NCI-H1417 (cell line): ENCODE results near the gene GCLM.
"Not testable (repeated sequence)": the region's sequence is repeated elsewhere in the genome, so short reads cannot be mapped to it uniquely, and the experiment has no call there.

ENCODE experiments used
- DNase-seq, 3 experiments: peaks; one replicate each; lab custom pipeline; 2025; lab: John Stamatoyannopoulos, UW

Gene GCLM

GRCh38 chr1:93888900-93889299 is 20.3 kb downstream of the GCLM start:
- DNase-seq = no peak

- no peak for DNase-seq
Measured at GRCh38 chr1:93882269-93882668, 27.0 kb downstream of the GCLM start.

- no peak for DNase-seq
Measured at GRCh38 chr1:93880731-93881130, 28.5 kb downstream of the GCLM start.

GRCh38 chr1:93878889-93879586 is 30.2 kb downstream of the GCLM start, which contains the start of gene DNTTIP2:
Gene DNTTIP2, minus strand, starts transcription at chr1:93879206. Its CDS starts 58 bp downstream, at chr1:93879148.
- DNase-seq = peak; percentile 91 to 96 (median 94)

- DNase-seq = peak in 2 of 3 experiments; percentile 29 to 63
Measured at GRCh38 chr1:93878501-93878888, 30.7 kb downstream of the GCLM start.

GRCh38 chr1:93877529-93877928 is 31.7 kb downstream of the GCLM start:
- no peak for DNase-seq

GRCh38 chr1:93876244-93876643 is 33.0 kb downstream of the GCLM start:
- no peak for DNase-seq

- DNase-seq = peak in 2 of 3 experiments; percentile 2 to 36
Measured at GRCh38 chr1:93874025-93874651, 35.1 kb downstream of the GCLM start.

- DNase-seq = no peak
Measured at GRCh38 chr1:93871366-93871765, 37.9 kb downstream of the GCLM start.

- no peak for DNase-seq
Measured at GRCh38 chr1:93869653-93870052, 39.6 kb downstream of the GCLM start.

- not testable (repeated sequence) for DNase-seq
Measured at GRCh38 chr1:93868492-93868891, 40.7 kb downstream of the GCLM start.

- DNase-seq = no peak
Measured at GRCh38 chr1:93865253-93865652, 44.0 kb downstream of the GCLM start.

- no peak for DNase-seq
Measured at GRCh38 chr1:93864175-93864574, 45.1 kb downstream of the GCLM start.

GRCh38 chr1:93857653-93858052 is 51.6 kb downstream of the GCLM start:
- DNase-seq = not testable (repeated sequence)

- not testable (repeated sequence) for DNase-seq
Measured at GRCh38 chr1:93855983-93856382, 53.2 kb downstream of the GCLM start.

GRCh38 chr1:93853940-93854339 is 55.3 kb downstream of the GCLM start:
- DNase-seq = no peak

GRCh38 chr1:93851878-93852277 is 57.4 kb downstream of the GCLM start:
- DNase-seq = no peak

GRCh38 chr1:93851327-93851712 is 57.9 kb downstream of the GCLM start:
- DNase-seq = no peak

- DNase-seq = peak in 2 of 3 experiments; percentile 13 to 55
Measured at GRCh38 chr1:93850687-93851326, 58.4 kb downstream of the GCLM start.

- DNase-seq = no peak
Measured at GRCh38 chr1:93848350-93848883, 60.8 kb downstream of the GCLM start.

GRCh38 chr1:93847811-93848288 is 61.4 kb downstream of the GCLM start:
- DNase-seq = peak; percentile 69 to 93 (median 92)

GRCh38 chr1:93846992-93847810 is 62.0 kb downstream of the GCLM start:
- DNase-seq = peak; percentile 91 to 97 (median 97)
